Heart left ventricle (tissue), 13 donors: Measurements from ENCODE around the gene CHCHD5.

Experiments used
- CTCF ChIP-seq, 12 donors: fragments of 200-600 bp; sonication (generic) in 4 of 12; IDR thresholded peaks; one replicate each; pipeline versions ENCODE4 v1.5.0 to v1.8.0; 2018 to 2022; ENCODE audit warnings: antibody characterized with exemption in 12 of 12, mild to moderate bottlenecking in 5 of 12
- POLR2A ChIP-seq, 2 donors: fragments of 450-650 bp; IDR thresholded peaks; one replicate each; pipeline ENCODE4 v1.6.1; 2017; ENCODE audit warnings: antibody characterized with exemption in 2 of 2, mild to moderate bottlenecking in 2 of 2, moderate library complexity in 2 of 2
- donor health status: ischemic (EF 13 %, LVEDD 7.1; RV severe dilation, severe dysfunction).
- donor health status: DM: no; HTN: yes; CAD: no.
- donor health status: DM: no; HTN: no; CAD: no.
- donor health status: ischemic (EF 25% LVEDD 6.9; RV normal size, moderate dysfunction).
- donor health status: ischemic (EF 25% LVEDD 5.7; RV mildly dilated, moderate dysfunction).
- donor health status: ischemic (EF 35%, LVEDD 5.7; RV mildly dilated, moderate dysfunction).
- donor health status: nonischemic (EF 11% LVEDD 7.7; RV severe dilation, severe dysfunction).
- donor health status: DM: yes; HTN: yes; CAD: no.
- donor health status: PGD.
- donor health status: ischemic (EF 29% LVEDD 5.4; RV normal size, mild dysfunction).
- donor health status: nonischemic (EF 23%, LVEDD 6.1; RV moderate dilation, normal function).

- TF ChIP-seq POLR2A (IDR thresholded peaks at IDR 0.05) = no peak
- TF ChIP-seq CTCF (IDR thresholded peaks at IDR 0.05) = no peak
These were observed 43.5 kb upstream of the CHCHD5 start for GRCh38 chr2:112540906-112541305.
